NCI-H1436 treated with DMSO at 0.1 percent for 48 hours (cell line): Measurements from ENCODE around the gene UBB.
A peak's percentile ranks its signal among the peaks of the same experiment; 100 is the strongest.
"Not testable (repeated sequence)": the region's sequence is repeated elsewhere in the genome, so short reads cannot be mapped to it uniquely, and the experiment has no call there.

Experiments
- DNase-seq: peaks from one replicate; lab custom pipeline; 2025; lab: John Stamatoyannopoulos, UW

Gene UBB

GRCh38 chr17:16377941-16378341, 3.0 kb upstream of the UBB start:
- no peak for DNase-seq

- DNase-seq: no peak
These were observed 2.1 kb upstream of the UBB start for GRCh38 chr17:16378636-16379282.

GRCh38 chr17:16379654-16380053, 1.2 kb upstream of the UBB start:
- no peak for DNase-seq

- DNase-seq: no peak
These were observed 567 bp downstream of the UBB start for GRCh38 chr17:16381496-16381820.

GRCh38 chr17:16383216-16383615, 2.3 kb downstream of the UBB start:
- DNase-seq: no peak

GRCh38 chr17:16383772-16384287, 2.9 kb downstream of the UBB start:
- no peak for DNase-seq

- no peak for DNase-seq
These were observed 3.7 kb downstream of the UBB start for GRCh38 chr17:16384557-16384956.

- not testable (repeated sequence) for DNase-seq
These were observed 5.2 kb downstream of the UBB start for GRCh38 chr17:16386126-16386507.

- no peak for DNase-seq
These were observed 10.6 kb downstream of the UBB start for GRCh38 chr17:16391451-16391850.

- DNase-seq: not testable (repeated sequence)
These were observed 11.6 kb downstream of the UBB start for GRCh38 chr17:16392491-16392890.

- not testable (repeated sequence) for DNase-seq
These were observed 15.0 kb downstream of the UBB start for GRCh38 chr17:16395887-16396286.

- DNase-seq: not testable (repeated sequence)
These were observed 15.8 kb downstream of the UBB start for GRCh38 chr17:16396693-16397092.

GRCh38 chr17:16398270-16399267, 17.7 kb downstream of the UBB start:
- DNase-seq: no peak

- DNase-seq: not testable (repeated sequence)
These were observed 23.0 kb downstream of the UBB start for GRCh38 chr17:16403847-16404246.

- DNase-seq: peak; percentile 19
These were observed 26.1 kb downstream of the UBB start for GRCh38 chr17:16406742-16407674.

GRCh38 chr17:16407911-16408588, 27.2 kb downstream of the UBB start:
- peak; percentile 3 for DNase-seq

GRCh38 chr17:16415031-16415924, 34.4 kb downstream of the UBB start, which contains the start of gene TRPV2:
TRPV2 (plus strand) TSS chr17:16415571; CDS start chr17:16417669, 2,098 bp downstream.
- DNase-seq: no peak

- no peak for DNase-seq
These were observed 36.5 kb downstream of the UBB start for GRCh38 chr17:16417399-16417798.

- DNase-seq: no peak
These were observed 37.2 kb downstream of the UBB start for GRCh38 chr17:16417896-16418684.
